Muscle of leg (tissue), 16 donors: Measurements from ENCODE around the gene RGCC. TPM values are rescaled to one million over a fixed set of nuclear protein-coding genes. Genes with fewer than 3 reads are reported as not detected.

Source experiments
- DNase-seq: peaks from one replicate; pipeline ENCODE4 v3.0.0; 2013
- H3K27ac ChIP-seq: one replicate; pipeline ENCODE4 v1.5.1; 2013; ENCODE audit warnings: mild to moderate bottlenecking, low read length, control low read depth
- H3K27me3 ChIP-seq: one replicate; pipeline ENCODE4 v1.6.1; 2013; ENCODE audit warnings: low read length; ENCODE audit not compliant: control insufficient read depth, insufficient read depth
- H3K36me3 ChIP-seq: one replicate; pipeline ENCODE4 v1.6.1; 2013; ENCODE audit warnings: low read length; ENCODE audit not compliant: control insufficient read depth, insufficient read depth
- H3K4me1 ChIP-seq: one replicate; pipeline ENCODE4 v1.6.1; 2013; ENCODE audit warnings: low read length; ENCODE audit not compliant: control insufficient read depth, insufficient read depth
- H3K4me3 ChIP-seq: one replicate; pipeline ENCODE4 v1.5.1; 2013; ENCODE audit warnings: low read length, control low read depth
- H3K9me3 ChIP-seq: replicated peaks from 2 replicates; pipeline ENCODE4 v1.6.1; 2013; ENCODE audit warnings: low read depth, low read length; ENCODE audit not compliant: control insufficient read depth
- WGBS: methylation state at CpG from one replicate; pipeline ENCODE4 v1.1.5; 2013; ENCODE audit warnings: missing lambda C conversion rate; ENCODE audit not compliant: insufficient coverage; 5-methylcytosine and 5-hydroxymethylcytosine counted together
- long read RNA-seq, 11 donors: transcript quantifications; one replicate each; lab custom pipeline, GENCODE V29; 2026
- polyA plus RNA-seq, 8 donors: library from polyadenylated mRNA; unstranded; fragments of 120-200 nt; gene quantifications; one replicate each; pipeline versions ENCODE4 v1.2.1 to v1.2.3, GENCODE V29; 2013; ENCODE audit warnings: inconsistent platforms in 1 of 8, low replicate concordance in 1 of 8; ENCODE audit not compliant: insufficient read length in 8 of 8, insufficient read depth in 1 of 8
- total RNA-seq: library from RNA; stranded (reverse); fragments of 120-200 nt; gene quantifications from one replicate; pipeline ENCODE4 v1.2.4, GENCODE V29; 2013

RGCC gene
- 24.1 TPM for total RNA-seq
- 10 to 100 TPM; 17.7 to 29.8 (median 24.8) TPM for polyA plus RNA-seq
- long read RNA-seq, donor 1, transcript RGCC-201 (5 exons, 960 nt): major isoform, 15 of 15 reads
- long read RNA-seq, donor 1, partial matches to known transcripts: 0 of 15 reads
- long read RNA-seq, donor 1, other reads (novel, unspliced or antisense): 0 of 15 reads
- long read RNA-seq, donor 2, partial matches to known transcripts: 0 of 1 reads
- long read RNA-seq, donor 2, other reads (novel, unspliced or antisense): 0 of 1 reads
- long read RNA-seq, donor 3, transcript RGCC-201 (5 exons, 960 nt): major isoform, 17 of 17 reads
- long read RNA-seq, donor 3, partial matches to known transcripts: 0 of 17 reads
- long read RNA-seq, donor 3, other reads (novel, unspliced or antisense): 0 of 17 reads
- long read RNA-seq, donor 4, transcript RGCC-201 (5 exons, 960 nt): major isoform, 10 of 10 reads
- long read RNA-seq, donor 4, partial matches to known transcripts: 0 of 10 reads
- long read RNA-seq, donor 4, other reads (novel, unspliced or antisense): 0 of 10 reads
- long read RNA-seq, donor 5, transcript RGCC-201 (5 exons, 960 nt): major isoform, 57 of 71 reads
- long read RNA-seq, donor 5, partial matches to known transcripts: 14 of 71 reads
- long read RNA-seq, donor 5, other reads (novel, unspliced or antisense): 0 of 71 reads
- long read RNA-seq, donor 6, transcript RGCC-201 (5 exons, 960 nt): major isoform, 39 of 44 reads
- long read RNA-seq, donor 6, partial matches to known transcripts: 5 of 44 reads
- long read RNA-seq, donor 6, other reads (novel, unspliced or antisense): 0 of 44 reads
- long read RNA-seq, donor 7, transcript RGCC-201 (5 exons, 960 nt): major isoform, 24 of 24 reads
- long read RNA-seq, donor 7, partial matches to known transcripts: 0 of 24 reads
- long read RNA-seq, donor 7, other reads (novel, unspliced or antisense): 0 of 24 reads
- long read RNA-seq, donor 8, transcript RGCC-201 (5 exons, 960 nt): major isoform, 23 of 23 reads
- long read RNA-seq, donor 8, partial matches to known transcripts: 0 of 23 reads
- long read RNA-seq, donor 8, other reads (novel, unspliced or antisense): 0 of 23 reads
- long read RNA-seq, donor 9, transcript RGCC-201 (5 exons, 960 nt): major isoform, 14 of 14 reads
- long read RNA-seq, donor 9, partial matches to known transcripts: 0 of 14 reads
- long read RNA-seq, donor 9, other reads (novel, unspliced or antisense): 0 of 14 reads
- long read RNA-seq, donor 10, transcript RGCC-201 (5 exons, 960 nt): major isoform, 26 of 35 reads
- long read RNA-seq, donor 10, partial matches to known transcripts: 9 of 35 reads
- long read RNA-seq, donor 10, other reads (novel, unspliced or antisense): 0 of 35 reads
- long read RNA-seq, donor 11, transcript RGCC-201 (5 exons, 960 nt): major isoform, 20 of 20 reads
- long read RNA-seq, donor 11, partial matches to known transcripts: 0 of 20 reads
- long read RNA-seq, donor 11, other reads (novel, unspliced or antisense): 0 of 20 reads

- H3K27me3 ChIP-seq: peaks cover 35% of the 10 kb centered on the region
- peak within 1 kb of the TSS; percentile 61 for H3K4me3 ChIP-seq
- peaks cover 18% of the 10 kb centered on the region for H3K4me1 ChIP-seq
- peak; percentile 85 for DNase-seq
- no peaks in the 10 kb centered on the region for H3K9me3 ChIP-seq
- peak within 1 kb of the TSS; percentile 72 for H3K27ac ChIP-seq
- H3K36me3 ChIP-seq: no peaks in the 10 kb centered on the region
- 2% methylated on average over 84 of the region's 92 CpGs for WGBS
Observed at GRCh38 chr13:41456768-41457588, at the start of gene RGCC. Gene RGCC (plus strand): TSS chr13:41457550. CDS start chr13:41457708, 158 bp downstream.

GRCh38 chr13:41408121-41408520, 49.2 kb upstream of the RGCC start:
- H3K36me3 ChIP-seq: no peaks in the 10 kb centered on the region
- H3K4me3 ChIP-seq: no peak overlapping the region
- DNase-seq: peak; percentile 64
- no peaks in the 10 kb centered on the region for H3K9me3 ChIP-seq
- H3K27ac ChIP-seq: no peak overlapping the region
- H3K27me3 ChIP-seq: no peaks in the 10 kb centered on the region
- H3K4me1 ChIP-seq: no peaks in the 10 kb centered on the region

GRCh38 chr13:41408746-41409145, 48.6 kb upstream of the RGCC start:
- H3K27ac ChIP-seq: peak overlapping the region; percentile 16
- peak; percentile 88 for DNase-seq
- no peaks in the 10 kb centered on the region for H3K9me3 ChIP-seq
- H3K4me3 ChIP-seq: no peak overlapping the region
- no peaks in the 10 kb centered on the region for H3K27me3 ChIP-seq
- H3K36me3 ChIP-seq: no peaks in the 10 kb centered on the region
- 20% methylated on average over 1 of the region's 1 CpG for WGBS
- H3K4me1 ChIP-seq: no peaks in the 10 kb centered on the region

- no peaks in the 10 kb centered on the region for H3K4me1 ChIP-seq
- H3K9me3 ChIP-seq: no peaks in the 10 kb centered on the region
- no peaks in the 10 kb centered on the region for H3K27me3 ChIP-seq
- no peak overlapping the region for H3K27ac ChIP-seq
- no peak overlapping the region for H3K4me3 ChIP-seq
- no peaks in the 10 kb centered on the region for H3K36me3 ChIP-seq
- no CpG with 5 or more reads among the region's 2 CpGs for WGBS
- no peak for DNase-seq
Observed at GRCh38 chr13:41409611-41410010, 47.7 kb upstream of the RGCC start.

GRCh38 chr13:41411060-41411459, 46.3 kb upstream of the RGCC start:
- Histone ChIP-seq H3K9me3 (no peaks in the 10 kb centered on the region), H3K4me1 (no peaks in the 10 kb centered on the region), H3K27ac (no peak overlapping the region), H3K36me3 (no peaks in the 10 kb centered on the region), H3K27me3 (no peaks in the 10 kb centered on the region), H3K4me3 (no peak overlapping the region)
- no peak for DNase-seq
- WGBS: 92% methylated on average over 2 of the region's 5 CpGs

- no peak overlapping the region for H3K27ac ChIP-seq
- H3K9me3 ChIP-seq: no peaks in the 10 kb centered on the region
- H3K4me3 ChIP-seq: no peak overlapping the region
- no peaks in the 10 kb centered on the region for H3K27me3 ChIP-seq
- 25% methylated on average over 1 of the region's 5 CpGs for WGBS
- peak; percentile 83 for DNase-seq
- no peaks in the 10 kb centered on the region for H3K4me1 ChIP-seq
- no peaks in the 10 kb centered on the region for H3K36me3 ChIP-seq
Observed at GRCh38 chr13:41411522-41411921, 45.8 kb upstream of the RGCC start.

- Histone ChIP-seq H3K9me3 (no peaks in the 10 kb centered on the region), H3K4me3 (no peak overlapping the region), H3K36me3 (no peaks in the 10 kb centered on the region), H3K27me3 (no peaks in the 10 kb centered on the region), H3K4me1 (no peaks in the 10 kb centered on the region), H3K27ac (no peak overlapping the region)
- WGBS: 60% methylated on average over 2 of the region's 5 CpGs
- peak; percentile 77 for DNase-seq
Observed at GRCh38 chr13:41413872-41414271, 43.5 kb upstream of the RGCC start.

GRCh38 chr13:41416276-41416675, 41.1 kb upstream of the RGCC start:
- Histone ChIP-seq H3K4me1 (no peaks in the 10 kb centered on the region), H3K4me3 (no peak overlapping the region), H3K27me3 (no peaks in the 10 kb centered on the region), H3K36me3 (no peaks in the 10 kb centered on the region), H3K27ac (no peak overlapping the region), H3K9me3 (no peaks in the 10 kb centered on the region)
- DNase-seq: no peak
- 33% methylated on average over 3 of the region's 3 CpGs for WGBS

GRCh38 chr13:41418027-41418426, 39.3 kb upstream of the RGCC start:
- H3K4me3 ChIP-seq: no peak overlapping the region
- no peak for DNase-seq
- no peaks in the 10 kb centered on the region for H3K4me1 ChIP-seq
- H3K9me3 ChIP-seq: no peaks in the 10 kb centered on the region
- no peaks in the 10 kb centered on the region for H3K36me3 ChIP-seq
- no CpG with 5 or more reads among the region's 5 CpGs for WGBS
- no peak overlapping the region for H3K27ac ChIP-seq
- H3K27me3 ChIP-seq: no peaks in the 10 kb centered on the region
